K562 (cell line): Measurements from ENCODE around the gene FAM50A. TPM values are rescaled to one million over a fixed set of nuclear protein-coding genes. Genes with fewer than 3 reads are reported as not detected.
A peak's percentile ranks its signal among the peaks of the same experiment; 100 is the strongest.

Experiments used
- ARID1B ChIP-seq: fragments of 450-650 bp; IDR thresholded peaks from 2 replicates; pipeline ENCODE4 v1.6.1; 2016; ENCODE audit warnings: antibody characterized with exemption, mild to moderate bottlenecking, inconsistent platforms
- BRD9 ChIP-seq: fragments of 450-650 bp; IDR thresholded peaks from 2 replicates; pipeline ENCODE4 v1.6.1; 2018; ENCODE audit warnings: low read depth; ENCODE audit not compliant: partially characterized antibody
- CAMTA2 ChIP-seq: fragments of 250-450 bp; sonication (Bioruptor Pico); conservative IDR thresholded peaks from 2 replicates; pipeline ENCODE4 v1.5.1; 2022
- COPS2 ChIP-seq: fragments of 450-650 bp; conservative IDR thresholded peaks from 2 replicates; pipeline ENCODE4 v1.6.1; 2016; ENCODE audit warnings: mild to moderate bottlenecking, moderate library complexity
- FOSL1 ChIP-seq: fragments of 200-800 bp; sonication (Bioruptor generic); conservative IDR thresholded peaks from 2 replicates; pipeline ENCODE4 v1.6.1; 2016; ENCODE audit warnings: missing genetic modification characterization, missing compliant biosample characterization
- FOXK2 ChIP-seq, 2 experiments: fragments of 450-650 bp; IDR thresholded peaks in 1 of 2; conservative IDR thresholded peaks in 1 of 2; 2 replicates each; pipeline ENCODE4 v1.6.1; 2016; ENCODE audit warnings: low read depth in 2 of 2, mild to moderate bottlenecking in 1 of 2
- HDAC2 ChIP-seq: fragments of 450-650 bp; IDR thresholded peaks from 2 replicates; pipeline ENCODE4 v1.6.1; 2016; ENCODE audit warnings: mild to moderate bottlenecking
- MNT ChIP-seq, 2 experiments: fragments of 450-650 bp; conservative IDR thresholded peaks; 2 replicates each; pipeline ENCODE4 v1.6.1; 2017; ENCODE audit warnings: mild to moderate bottlenecking in 2 of 2, moderate library complexity in 2 of 2
- MTA3 ChIP-seq: fragments of 450-650 bp; formaldehyde crosslinking; IDR thresholded peaks from 2 replicates; pipeline ENCODE4 v1.6.1; 2017; ENCODE audit warnings: mild to moderate bottlenecking, borderline replicate concordance
- MYNN ChIP-seq, 2 experiments: sonication (generic); formaldehyde crosslinking in 1 of 2; IDR thresholded peaks; 2 replicates each; pipeline versions ENCODE4 v1.5.0 to v1.6.1; 2016 to 2020; ENCODE audit warnings: antibody characterized with exemption in 1 of 2, missing genetic modification reagents in 1 of 2
- NCOR1 ChIP-seq: fragments of 450-650 bp; IDR thresholded peaks from 2 replicates; pipeline ENCODE4 v1.6.1; 2016; ENCODE audit warnings: mild to moderate bottlenecking, moderate library complexity
- PKNOX1 ChIP-seq: fragments of 450-650 bp; IDR thresholded peaks from 2 replicates; pipeline ENCODE4 v1.6.1; 2016
- SP1 ChIP-seq: sonication (generic); formaldehyde crosslinking; IDR thresholded peaks from 2 replicates; pipeline ENCODE4 v1.8.1; 2022; ENCODE audit warnings: mild to moderate bottlenecking, missing genetic modification reagents
- ZBTB11 ChIP-seq, 3 experiments: fragments of 200-800 bp in 1 of 3; fragments of 250-450 bp in 1 of 3; fragments of 450-650 bp in 1 of 3; sonication (Bioruptor Pico) in 1 of 3; sonication (Bioruptor generic) in 1 of 3; formaldehyde crosslinking in 1 of 3; IDR thresholded peaks; 2 replicates each; pipeline versions ENCODE4 v1.6.1 to v1.8.0; 2016 to 2022; ENCODE audit warnings: mild to moderate bottlenecking in 2 of 3, missing genetic modification characterization in 2 of 3, missing compliant biosample characterization in 1 of 3, moderate library complexity in 1 of 3
- ZBTB34 ChIP-seq: fragments of 250-450 bp; sonication (Bioruptor Pico); IDR thresholded peaks from 2 replicates; pipeline ENCODE4 v1.8.0; 2021; ENCODE audit warnings: mild to moderate bottlenecking, moderate library complexity
- ZBTB9 ChIP-seq: fragments of 450-650 bp; formaldehyde crosslinking; IDR thresholded peaks from 2 replicates; pipeline ENCODE4 v1.4.0; 2020; ENCODE audit warnings: mild to moderate bottlenecking, moderate library complexity
- ZKSCAN8 ChIP-seq: fragments of 200-800 bp; sonication (Bioruptor generic); IDR thresholded peaks from 2 replicates; pipeline ENCODE4 v1.6.1; 2016; ENCODE audit warnings: missing genetic modification characterization, missing compliant biosample characterization
- polyA plus RNA-seq, 8 experiments: library from polyadenylated mRNA; depleted of rRNA in 4 of 8; stranded (reverse) in 5 of 8; unstranded in 3 of 8; fragments of >200 nt; fragmentation: Nextera tagmentation in 2 of 8; fragmentation: Illumina TruSeq in 1 of 8; extraction: Ambion mirVana in 2 of 8; extraction: Trizol in 1 of 8; gene quantifications; 2 replicates each; pipeline versions ENCODE4 v1.2.1 to v1.2.3, GENCODE V29; 2011 to 2014; ENCODE audit warnings: inconsistent platforms in 1 of 8, missing spikeins in 1 of 8
- total RNA-seq, 7 experiments: library from RNA; depleted of rRNA in 6 of 7; stranded (reverse); fragments of >200 nt in 6 of 7; fragmentation: Illumina TruSeq in 2 of 7; extraction: Trizol in 2 of 7; gene quantifications; 2 replicates each; pipeline versions ENCODE4 v1.2.1 to v1.2.3, GENCODE V29; 2011 to 2021; ENCODE audit warnings: low replicate concordance in 1 of 7

Gene FAM50A
- total and polyA plus RNA-seq, 9 of the 15 experiments (the other 6 are each of a cell fraction or from before 2014, with no cell fraction given): 4.4 to 114 (median 67.3) TPM

GRCh38 chrX:154484255-154485149 lies 40.6 kb downstream of the FAM50A start (continued):
- TF ChIP-seq COPS2 (no peak), FOSL1 (tag) (peak; percentile 82), ARID1B (peak; percentile 71), SP1 (CRISPR knock-in tag) (peak; percentile 57; the same call in 1 of the 2 replicates), MTA3 (peak; percentile 86; the same call in 1 of the 2 replicates), ZBTB11 (CRISPR knock-in tag; IDR thresholded peaks at IDR 0.05) (peak in 1 of 3 experiments; percentile 21; a peak in 1 of 6 replicates), NCOR1 (peak; percentile 57), BRD9 (no peak), HDAC2 (peak; percentile 69; the same call in 1 of the 2 replicates), ZBTB9 (CRISPR knock-in tag) (peak; percentile 29; the same call in 1 of the 2 replicates), CAMTA2 (CRISPR knock-in tag) (no peak), MNT (conservative IDR thresholded peaks at IDR 0.05) (peak in 1 of 2 experiments; percentile 52; a peak in 2 of 4 replicates), PKNOX1 (peak; percentile 56; the same call in 1 of the 2 replicates), FOXK2 (conservative IDR thresholded peaks at IDR 0.05 in 1 of 2, IDR thresholded peaks at IDR 0.05 in 1 of 2; ENCODE audit: low read depth in 2 of 2) (0 out of 4 replicates have a peak, but pooled peaks have one; percentile 40 to 42), ZBTB34 (no peak), ZKSCAN8 (CRISPR knock-in tag) (0 out of 2 replicates have a peak, but pooled peaks have one; percentile 21), MYNN (IDR thresholded peaks at IDR 0.05) (peak; percentile 58; the same call in 1 of the 2 replicates), MYNN (CRISPR knock-in tag; IDR thresholded peaks at IDR 0.05) (no peak)
